ENCODE data around the gene HECA. TPM values are rescaled to one million over a fixed set of nuclear protein-coding genes. Genes with fewer than 3 reads are reported as not detected.

The HECA gene
- polyA plus RNA-seq, 1 of the 3 experiments (the other 2 are of a cell fraction), result 1.6 TPM

DNA sequence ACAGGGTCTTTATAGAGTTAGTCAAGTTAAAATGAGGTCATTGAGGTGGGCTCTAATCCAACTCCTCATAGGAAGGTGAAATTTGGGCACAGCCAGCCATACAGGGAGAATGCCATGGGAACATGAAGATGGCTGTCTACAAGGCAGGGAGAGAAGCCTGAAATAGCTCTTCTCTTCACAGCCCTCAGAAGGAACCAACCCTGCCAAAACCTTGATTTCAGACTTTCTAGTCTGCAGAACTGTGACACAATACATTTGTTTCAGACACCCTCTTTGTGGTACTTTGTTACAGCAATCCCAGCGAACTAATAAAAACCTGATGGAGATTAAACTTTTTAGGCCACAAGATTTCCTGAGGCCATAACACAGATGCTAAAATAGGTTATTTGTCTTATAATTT is 43.1 kb upstream of the HECA start:
- no peak overlapping the region for H3K4me2 ChIP-seq
- H3K9ac ChIP-seq, result no peak overlapping the region
- H2AFZ ChIP-seq (ENCODE audit: low read depth), result no peak overlapping the region
- H3K9me2 ChIP-seq, result no peaks in the 10 kb centered on the region
- H3K79me2 ChIP-seq (ENCODE audit: insufficient read depth), result no peaks in the 10 kb centered on the region
- H4K20me1 ChIP-seq (ENCODE audit: insufficient read depth), result no peaks in the 10 kb centered on the region
- POLR2A ChIA-PET, result no interaction called here
- H3K27me3 ChIP-seq (ENCODE audit: insufficient read depth), result no peaks in the 10 kb centered on the region
- TF ChIP-seq, protein P1, sequence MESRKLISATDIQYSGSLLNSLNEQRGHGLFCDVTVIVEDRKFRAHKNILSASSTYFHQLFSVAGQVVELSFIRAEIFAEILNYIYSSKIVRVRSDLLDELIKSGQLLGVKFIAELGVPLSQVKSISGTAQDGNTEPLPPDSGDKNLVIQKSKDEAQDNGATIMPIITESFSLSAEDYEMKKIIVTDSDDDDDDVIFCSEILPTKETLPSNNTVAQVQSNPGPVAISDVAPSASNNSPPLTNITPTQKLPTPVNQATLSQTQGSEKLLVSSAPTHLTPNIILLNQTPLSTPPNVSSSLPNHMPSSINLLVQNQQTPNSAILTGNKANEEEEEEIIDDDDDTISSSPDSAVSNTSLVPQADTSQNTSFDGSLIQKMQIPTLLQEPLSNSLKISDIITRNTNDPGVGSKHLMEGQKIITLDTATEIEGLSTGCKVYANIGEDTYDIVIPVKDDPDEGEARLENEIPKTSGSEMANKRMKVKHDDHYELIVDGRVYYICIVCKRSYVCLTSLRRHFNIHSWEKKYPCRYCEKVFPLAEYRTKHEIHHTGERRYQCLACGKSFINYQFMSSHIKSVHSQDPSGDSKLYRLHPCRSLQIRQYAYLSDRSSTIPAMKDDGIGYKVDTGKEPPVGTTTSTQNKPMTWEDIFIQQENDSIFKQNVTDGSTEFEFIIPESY (IDR thresholded peaks at IDR 0.05; ENCODE audit: borderline replicate concordance, low read depth), result no peak
- TF ChIP-seq, protein P2, sequence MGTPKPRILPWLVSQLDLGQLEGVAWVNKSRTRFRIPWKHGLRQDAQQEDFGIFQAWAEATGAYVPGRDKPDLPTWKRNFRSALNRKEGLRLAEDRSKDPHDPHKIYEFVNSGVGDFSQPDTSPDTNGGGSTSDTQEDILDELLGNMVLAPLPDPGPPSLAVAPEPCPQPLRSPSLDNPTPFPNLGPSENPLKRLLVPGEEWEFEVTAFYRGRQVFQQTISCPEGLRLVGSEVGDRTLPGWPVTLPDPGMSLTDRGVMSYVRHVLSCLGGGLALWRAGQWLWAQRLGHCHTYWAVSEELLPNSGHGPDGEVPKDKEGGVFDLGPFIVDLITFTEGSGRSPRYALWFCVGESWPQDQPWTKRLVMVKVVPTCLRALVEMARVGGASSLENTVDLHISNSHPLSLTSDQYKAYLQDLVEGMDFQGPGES (IDR thresholded peaks at IDR 0.05; ENCODE audit: low read depth, low read length), result no peak
- TF ChIP-seq SMC3 (IDR thresholded peaks at IDR 0.05; ENCODE audit: low read depth, low read length) (no peak), CHD2 (IDR thresholded peaks at IDR 0.05; ENCODE audit: low read length, partially characterized antibody) (no peak), POLR2AphosphoS5 (IDR thresholded peaks at IDR 0.05; ENCODE audit: low read depth, low read length) (no peak), GATA2 (CRISPR knock-in tag; IDR thresholded peaks at IDR 0.05) (no peak), NFIC (IDR thresholded peaks at IDR 0.05; ENCODE audit: borderline replicate concordance) (no peak), EZH2phosphoT487 (IDR thresholded peaks at IDR 0.05; ENCODE audit: borderline replicate concordance, low read depth) (no peak), ELF1 (IDR thresholded peaks at IDR 0.05) (no peak), FOXM1 (IDR thresholded peaks at IDR 0.05; ENCODE audit: low read depth) (no peak)
- TF ChIP-seq, protein P3, sequence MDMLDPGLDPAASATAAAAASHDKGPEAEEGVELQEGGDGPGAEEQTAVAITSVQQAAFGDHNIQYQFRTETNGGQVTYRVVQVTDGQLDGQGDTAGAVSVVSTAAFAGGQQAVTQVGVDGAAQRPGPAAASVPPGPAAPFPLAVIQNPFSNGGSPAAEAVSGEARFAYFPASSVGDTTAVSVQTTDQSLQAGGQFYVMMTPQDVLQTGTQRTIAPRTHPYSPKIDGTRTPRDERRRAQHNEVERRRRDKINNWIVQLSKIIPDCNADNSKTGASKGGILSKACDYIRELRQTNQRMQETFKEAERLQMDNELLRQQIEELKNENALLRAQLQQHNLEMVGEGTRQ (IDR thresholded peaks at IDR 0.05; ENCODE audit: borderline replicate concordance, low read depth, low read length), result no peak
- TF ChIP-seq, protein P4, sequence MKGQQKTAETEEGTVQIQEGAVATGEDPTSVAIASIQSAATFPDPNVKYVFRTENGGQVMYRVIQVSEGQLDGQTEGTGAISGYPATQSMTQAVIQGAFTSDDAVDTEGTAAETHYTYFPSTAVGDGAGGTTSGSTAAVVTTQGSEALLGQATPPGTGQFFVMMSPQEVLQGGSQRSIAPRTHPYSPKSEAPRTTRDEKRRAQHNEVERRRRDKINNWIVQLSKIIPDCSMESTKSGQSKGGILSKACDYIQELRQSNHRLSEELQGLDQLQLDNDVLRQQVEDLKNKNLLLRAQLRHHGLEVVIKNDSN (IDR thresholded peaks at IDR 0.05; ENCODE audit: borderline replicate concordance, low read depth), result no peak
- H3K36me3 ChIP-seq (replicated peaks in 1 of 2; ENCODE audit: control insufficient read depth in 1 of 2, insufficient read depth in 2 of 2, low read length in 1 of 2), result no peaks in the 10 kb centered on the region
- CTCF ChIA-PET, result no interaction called here
- H3K27ac ChIP-seq (ENCODE audit: low read depth in 2 of 2, low read length in 1 of 2), result no peak overlapping the region
- DNase-seq, result no peak
- H3K4me3 ChIP-seq (ENCODE audit: low read depth in 2 of 2, low read length in 1 of 2), result no peak overlapping the region
- no peaks in the 10 kb centered on the region for H3F3A ChIP-seq (replicated peaks; ENCODE audit: insufficient read depth)
- 0% methylated on average over 1 of the region's 1 CpG for WGBS (ENCODE audit: low lambda C conversion rate)
- H3K9me3 ChIP-seq, result no peaks in the 10 kb centered on the region
- no peaks in the 10 kb centered on the region for H3K4me1 ChIP-seq (ENCODE audit: control insufficient read depth in 1 of 2, insufficient read depth in 2 of 2, low read depth in 1 of 2, low read length in 1 of 2)

DNA sequence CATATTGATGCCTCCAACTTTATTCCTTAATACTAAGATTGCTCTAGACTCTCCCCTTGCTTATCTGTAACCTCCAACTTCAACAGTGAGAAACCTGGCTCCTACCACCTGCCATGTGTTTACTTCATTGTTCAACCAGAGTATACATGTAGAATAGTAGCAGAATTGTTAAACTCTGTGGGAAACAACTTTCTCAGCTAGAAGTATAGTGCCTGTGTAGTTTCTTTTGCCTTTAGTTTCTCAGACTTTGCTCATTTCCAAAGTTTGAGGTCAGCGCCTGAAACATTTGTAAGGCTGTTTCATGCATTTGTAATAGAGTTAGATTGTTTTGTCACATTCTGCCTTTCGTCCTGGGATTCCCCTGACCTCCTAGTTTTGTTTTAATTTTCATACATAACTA is 34.9 kb upstream of the HECA start:
- ChIA-PET CTCF (no interaction called here), POLR2A (no interaction called here)
- no peak for DNase-seq
- Histone ChIP-seq H3K9ac (no peak overlapping the region), H3K36me3 (replicated peaks in 1 of 2; ENCODE audit: control insufficient read depth in 1 of 2, insufficient read depth in 2 of 2, low read length in 1 of 2) (no peaks in the 10 kb centered on the region), H3K4me3 (ENCODE audit: low read depth in 2 of 2, low read length in 1 of 2) (no peak overlapping the region), H3K9me2 (no peaks in the 10 kb centered on the region), H3K4me1 (ENCODE audit: control insufficient read depth in 1 of 2, insufficient read depth in 2 of 2, low read depth in 1 of 2, low read length in 1 of 2) (no peaks in the 10 kb centered on the region), H2AFZ (ENCODE audit: low read depth) (no peak overlapping the region), H3F3A (replicated peaks; ENCODE audit: insufficient read depth) (no peaks in the 10 kb centered on the region), H3K9me3 (no peaks in the 10 kb centered on the region), H3K27me3 (ENCODE audit: insufficient read depth) (no peaks in the 10 kb centered on the region; the same call in 1 of the 2 replicates), H3K4me2 (no peak overlapping the region), H4K20me1 (ENCODE audit: insufficient read depth) (no peaks in the 10 kb centered on the region), H3K27ac (ENCODE audit: low read depth in 2 of 2, low read length in 1 of 2) (no peak overlapping the region), H3K79me2 (ENCODE audit: insufficient read depth) (no peaks in the 10 kb centered on the region)
- 39% methylated on average over 2 of the region's 2 CpGs for WGBS (ENCODE audit: low lambda C conversion rate)
- TF ChIP-seq, protein P1 (IDR thresholded peaks at IDR 0.05; ENCODE audit: borderline replicate concordance, low read depth), result no peak
- TF ChIP-seq TAF1 (IDR thresholded peaks at IDR 0.05; ENCODE audit: borderline replicate concordance, low read depth, low read length) (no peak), FOXM1 (IDR thresholded peaks at IDR 0.05; ENCODE audit: low read depth) (no peak), JUND (IDR thresholded peaks at IDR 0.05) (no peak), RCOR1 (IDR thresholded peaks at IDR 0.05; ENCODE audit: low read length) (no peak)
- TF ChIP-seq, protein P4 (IDR thresholded peaks at IDR 0.05; ENCODE audit: borderline replicate concordance, low read depth), result no peak
- TF ChIP-seq, protein P2 (IDR thresholded peaks at IDR 0.05; ENCODE audit: low read depth, low read length), result no peak
- TF ChIP-seq, protein P5, sequence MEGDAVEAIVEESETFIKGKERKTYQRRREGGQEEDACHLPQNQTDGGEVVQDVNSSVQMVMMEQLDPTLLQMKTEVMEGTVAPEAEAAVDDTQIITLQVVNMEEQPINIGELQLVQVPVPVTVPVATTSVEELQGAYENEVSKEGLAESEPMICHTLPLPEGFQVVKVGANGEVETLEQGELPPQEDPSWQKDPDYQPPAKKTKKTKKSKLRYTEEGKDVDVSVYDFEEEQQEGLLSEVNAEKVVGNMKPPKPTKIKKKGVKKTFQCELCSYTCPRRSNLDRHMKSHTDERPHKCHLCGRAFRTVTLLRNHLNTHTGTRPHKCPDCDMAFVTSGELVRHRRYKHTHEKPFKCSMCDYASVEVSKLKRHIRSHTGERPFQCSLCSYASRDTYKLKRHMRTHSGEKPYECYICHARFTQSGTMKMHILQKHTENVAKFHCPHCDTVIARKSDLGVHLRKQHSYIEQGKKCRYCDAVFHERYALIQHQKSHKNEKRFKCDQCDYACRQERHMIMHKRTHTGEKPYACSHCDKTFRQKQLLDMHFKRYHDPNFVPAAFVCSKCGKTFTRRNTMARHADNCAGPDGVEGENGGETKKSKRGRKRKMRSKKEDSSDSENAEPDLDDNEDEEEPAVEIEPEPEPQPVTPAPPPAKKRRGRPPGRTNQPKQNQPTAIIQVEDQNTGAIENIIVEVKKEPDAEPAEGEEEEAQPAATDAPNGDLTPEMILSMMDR (IDR thresholded peaks at IDR 0.05), result no peak
